Breast epithelium (tissue), 3 donors: ENCODE measurements around the gene ABHD16A.

Experiments used
- CTCF ChIP-seq, 3 donors: fragments of 450-650 bp; IDR thresholded peaks; one replicate each; pipeline ENCODE4 v1.5.1; 2016 to 2017; ENCODE audit warnings: antibody characterized with exemption in 3 of 3, mild to moderate bottlenecking in 3 of 3, moderate library complexity in 3 of 3
- POLR2AphosphoS5 ChIP-seq, 3 donors: sonication (generic); formaldehyde crosslinking; IDR thresholded peaks; one replicate each; pipeline ENCODE4 v1.6.1; 2017; ENCODE audit warnings: antibody characterized with exemption in 3 of 3

DNA sequence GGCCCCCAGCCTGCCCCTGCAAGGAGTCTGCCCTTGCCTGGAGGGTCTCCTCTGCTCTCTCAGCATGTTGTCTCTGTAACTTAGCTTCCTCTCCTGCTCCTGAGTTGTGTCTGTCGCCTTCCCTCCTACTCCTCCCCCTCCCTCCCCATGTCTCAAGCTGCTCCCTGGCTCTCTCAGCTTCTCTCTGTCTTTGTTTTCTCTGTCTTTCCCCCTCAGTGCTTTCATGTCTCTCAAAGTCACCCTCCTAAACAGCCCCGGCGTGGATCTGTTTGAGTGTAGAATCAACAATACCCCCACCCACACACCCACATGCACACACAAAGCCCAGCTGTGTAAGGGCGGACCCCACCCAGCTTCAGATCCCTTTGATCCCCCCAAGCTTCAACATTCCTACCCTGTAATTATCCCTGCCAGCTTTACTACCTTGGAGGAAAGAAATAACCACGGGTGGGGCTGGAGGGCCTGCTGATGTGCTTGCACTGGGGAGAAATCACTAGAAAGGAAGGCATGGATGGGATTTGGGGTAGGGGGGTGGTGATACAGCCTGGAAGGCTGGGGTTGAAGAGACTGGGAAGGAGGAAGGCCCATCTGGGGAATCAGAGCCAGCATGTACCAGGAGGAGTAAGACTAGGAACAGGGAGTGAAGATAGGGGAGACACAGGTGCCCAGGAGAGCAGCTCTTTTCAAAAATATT is 11.0 kb upstream of the ABHD16A start:
- no peak for TF ChIP-seq CTCF (IDR thresholded peaks at IDR 0.05)
- TF ChIP-seq POLR2AphosphoS5 (IDR thresholded peaks at IDR 0.05): no peak
